NCI-H460 (cell line): ENCODE measurements around the gene SLC6A9. TPM values are rescaled to one million over a fixed set of nuclear protein-coding genes. Genes with fewer than 3 reads are reported as not detected.

ENCODE experiments used
- DNase-seq: peaks from one replicate; pipeline ENCODE4 v3.0.0-alpha.2; 2016; ENCODE audit warnings: low read depth; ENCODE audit errors: extremely low read depth
- polyA plus RNA-seq: library from polyadenylated mRNA; depleted of rRNA; stranded (reverse); fragments of >200 nt; gene quantifications from 2 replicates; pipeline ENCODE4 v1.2.3, GENCODE V29; 2014; cell fraction: nucleus; rRNA removed
- total RNA-seq: library from RNA; depleted of rRNA; stranded (reverse); fragments of >200 nt; shearing (Covaris generic); gene quantifications from 2 replicates; pipeline ENCODE4 v1.2.3, GENCODE V29; 2014; rRNA removed

Gene SLC6A9
- total RNA-seq = 12.1 and 12.9 TPM in 2 replicates
- 2.6 and 12.2 TPM in 2 replicates for polyA plus RNA-seq

GRCh38 chr1:44031252-44032169 lies at the start of gene SLC6A9:
Gene SLC6A9 (minus strand): TSS chr1:44031462. CDS start chr1:44024277, 7,185 bp downstream.
- DNase-seq = peak; percentile 33

- DNase-seq = no peak
Observed at GRCh38 chr1:44079566-44079965, 48.3 kb upstream of the SLC6A9 start.

GRCh38 chr1:44078104-44078503 lies 46.8 kb upstream of the SLC6A9 start:
- no peak for DNase-seq

GRCh38 chr1:44077421-44077820 lies 46.2 kb upstream of the SLC6A9 start:
- no peak for DNase-seq

GRCh38 chr1:44076066-44076465 lies 44.8 kb upstream of the SLC6A9 start:
- DNase-seq = no peak

GRCh38 chr1:44074415-44074814 lies 43.2 kb upstream of the SLC6A9 start:
- DNase-seq = no peak

GRCh38 chr1:44073528-44073927 lies 42.3 kb upstream of the SLC6A9 start:
- no peak for DNase-seq

GRCh38 chr1:44072821-44073220 lies 41.6 kb upstream of the SLC6A9 start:
- no peak for DNase-seq

- no peak for DNase-seq
Observed at GRCh38 chr1:44072204-44072603, 40.9 kb upstream of the SLC6A9 start.

- DNase-seq = no peak
Observed at GRCh38 chr1:44071461-44071860, 40.2 kb upstream of the SLC6A9 start.

- DNase-seq = no peak
Observed at GRCh38 chr1:44068442-44068921, 37.2 kb upstream of the SLC6A9 start.

- no peak for DNase-seq
Observed at GRCh38 chr1:44067266-44068250, 36.3 kb upstream of the SLC6A9 start.

- DNase-seq = no peak
Observed at GRCh38 chr1:44062656-44063179, 31.5 kb upstream of the SLC6A9 start.

GRCh38 chr1:44061857-44062256 lies 30.6 kb upstream of the SLC6A9 start:
- no peak for DNase-seq

- DNase-seq = no peak
Observed at GRCh38 chr1:44060830-44061267, 29.6 kb upstream of the SLC6A9 start.

- no peak for DNase-seq
Observed at GRCh38 chr1:44059664-44060355, 28.5 kb upstream of the SLC6A9 start.

GRCh38 chr1:44059212-44059611 lies 27.9 kb upstream of the SLC6A9 start:
- DNase-seq = no peak

- DNase-seq = no peak
Observed at GRCh38 chr1:44057293-44057692, 26.0 kb upstream of the SLC6A9 start.

- no peak for DNase-seq
Observed at GRCh38 chr1:44053394-44053793, 22.1 kb upstream of the SLC6A9 start.

GRCh38 chr1:44050261-44050660 lies 19.0 kb upstream of the SLC6A9 start:
- no peak for DNase-seq
